MM.1S (cell line): Measurements from ENCODE around the gene FAM234B.

Experiments used
- DNase-seq: peaks from one replicate; pipeline ENCODE4 v3.0.0-alpha.2; 2015
- H2AFZ ChIP-seq: fragments of 300-600 bp; sonication (generic); 2 replicates; pipeline ENCODE4 v1.6.0; 2016; ENCODE audit warnings: antibody characterized with exemption, low read length
- H3F3A ChIP-seq: fragments of 300-600 bp; sonication (generic); 2 replicates; pipeline ENCODE4 v1.6.1; 2016; ENCODE audit warnings: mild to moderate bottlenecking, antibody characterized with exemption, low read length, moderate library complexity, mixed read lengths; ENCODE audit not compliant: insufficient read depth
- H3K27ac ChIP-seq: fragments of 300-600 bp; sonication (generic); 2 replicates; pipeline ENCODE4 v1.5.1; 2016; ENCODE audit warnings: mild to moderate bottlenecking, low read length
- H3K27me3 ChIP-seq: fragments of 300-600 bp; sonication (generic); replicated peaks from 2 replicates; pipeline ENCODE4 v1.6.0; 2016; ENCODE audit warnings: low read length; ENCODE audit not compliant: insufficient read depth
- H3K36me3 ChIP-seq: fragments of 300-600 bp; sonication (generic); replicated peaks from 2 replicates; pipeline ENCODE4 v1.6.1; 2016; ENCODE audit warnings: mild to moderate bottlenecking, low read length, mixed read lengths; ENCODE audit not compliant: insufficient read depth
- H3K4me1 ChIP-seq: fragments of 300-600 bp; sonication (generic); 2 replicates; pipeline ENCODE4 v1.6.1; 2016; ENCODE audit warnings: low read length, mixed read lengths
- H3K4me2 ChIP-seq: fragments of 300-600 bp; sonication (generic); 2 replicates; pipeline ENCODE4 v1.6.0; 2016; ENCODE audit warnings: low read depth, low read length
- H3K4me3 ChIP-seq: fragments of 300-600 bp; sonication (generic); 2 replicates; pipeline ENCODE4 v1.5.1; 2016; ENCODE audit warnings: low read length, mixed read lengths
- H3K79me2 ChIP-seq: fragments of 300-600 bp; sonication (generic); 2 replicates; pipeline ENCODE4 v1.6.1; 2016; ENCODE audit warnings: mixed run types, low read length, mixed read lengths
- H3K9ac ChIP-seq: fragments of 300-600 bp; sonication (generic); 2 replicates; pipeline ENCODE4 v1.6.1; 2016; ENCODE audit warnings: low read length, mixed read lengths
- H3K9me2 ChIP-seq: fragments of 300-600 bp; sonication (generic); replicated peaks from 2 replicates; pipeline ENCODE4 v1.6.1; 2016; ENCODE audit warnings: mild to moderate bottlenecking, low read length, mixed read lengths; ENCODE audit not compliant: insufficient read depth
- H3K9me3 ChIP-seq: fragments of 300-600 bp; sonication (generic); replicated peaks from 2 replicates; pipeline ENCODE4 v1.6.1; 2016; ENCODE audit warnings: mild to moderate bottlenecking, low read length, mixed read lengths; ENCODE audit not compliant: insufficient read depth
- H4K20me1 ChIP-seq: fragments of 300-600 bp; sonication (generic); 2 replicates; pipeline ENCODE4 v1.6.1; 2016; ENCODE audit warnings: mild to moderate bottlenecking, low read length, moderate library complexity, mixed read lengths; ENCODE audit not compliant: insufficient read depth
- EZH2 ChIP-seq: fragments of 300-600 bp; sonication (generic); optimal IDR thresholded peaks from 2 replicates; pipeline ENCODE3; 2017; ENCODE audit warnings: low read depth, mild to moderate bottlenecking, antibody characterized with exemption, low read length, mixed read lengths
- EZH2phosphoT487 ChIP-seq: fragments of 300-600 bp; sonication (generic); IDR thresholded peaks from 2 replicates; pipeline ENCODE4 v1.6.1; 2018; ENCODE audit warnings: antibody characterized with exemption, low read length
- TF ChIP-seq, protein P1 (sequence below): fragments of 300-600 bp; sonication (generic); IDR thresholded peaks from 2 replicates; pipeline ENCODE4 v1.5.1; 2016; ENCODE audit warnings: antibody characterized with exemption, low read length, mixed read lengths

FAM234B gene

DNA sequence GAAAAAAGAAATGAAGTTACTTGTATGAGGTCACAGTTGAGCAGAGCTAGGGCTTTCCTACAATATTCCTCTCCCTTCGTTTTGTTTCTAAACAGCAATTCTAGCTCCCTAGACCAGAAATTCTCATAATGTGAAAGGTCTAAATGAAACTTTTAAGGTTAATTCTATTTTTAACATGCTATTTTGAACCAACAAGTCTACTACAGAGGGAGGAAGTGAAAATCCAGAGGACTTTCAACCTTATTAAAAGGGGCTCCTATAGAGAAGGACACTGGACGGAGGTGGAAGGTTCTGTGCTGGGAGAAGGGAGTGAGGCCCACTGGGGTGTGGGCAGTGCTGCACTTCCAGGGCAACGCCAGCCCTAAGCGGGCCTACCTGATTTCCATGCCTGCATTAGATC, 45.9 kb downstream of the FAM234B start:
- Histone ChIP-seq H3K9ac (no peak overlapping the region), H3K9me2 (no peaks in the 10 kb centered on the region), H3K4me1 (peaks cover 46% of the 10 kb centered on the region)

DNA sequence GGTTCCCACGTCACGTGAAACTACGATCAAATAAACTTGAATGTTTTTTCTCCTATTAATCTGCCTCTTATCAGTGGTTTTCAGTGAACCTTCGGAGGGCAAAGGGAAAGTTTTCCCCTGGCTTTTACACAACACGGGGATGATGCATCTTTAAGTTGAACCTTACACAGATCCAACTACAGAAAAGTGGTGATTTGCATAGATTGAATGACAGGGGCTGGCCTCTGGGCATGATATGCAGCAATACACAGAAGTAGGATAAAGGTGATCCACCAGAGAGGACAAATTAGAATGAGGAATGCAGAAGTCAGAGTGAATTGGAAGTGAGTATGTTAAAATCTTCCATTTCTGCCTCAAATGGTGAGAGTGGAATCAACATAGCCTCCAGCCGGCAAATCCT, 47.7 kb downstream of the FAM234B start:
- Histone ChIP-seq H3K27ac (no peak overlapping the region), H3K9me3 (no peaks in the 10 kb centered on the region), H3K4me2 (no peak overlapping the region), H2AFZ (no peak overlapping the region), H4K20me1 (no peaks in the 10 kb centered on the region), H3K27me3 (no peaks in the 10 kb centered on the region), H3F3A (peaks cover 5% of the 10 kb centered on the region), H3K79me2 (no peaks in the 10 kb centered on the region), H3K4me1 (peaks cover 52% of the 10 kb centered on the region), H3K9ac (no peak overlapping the region), H3K36me3 (no peaks in the 10 kb centered on the region), H3K4me3 (no peak overlapping the region), H3K9me2 (no peaks in the 10 kb centered on the region)
- no peak for DNase-seq
- TF ChIP-seq EZH2 (no peak), EZH2phosphoT487 (no peak)
- TF ChIP-seq, protein P1, sequence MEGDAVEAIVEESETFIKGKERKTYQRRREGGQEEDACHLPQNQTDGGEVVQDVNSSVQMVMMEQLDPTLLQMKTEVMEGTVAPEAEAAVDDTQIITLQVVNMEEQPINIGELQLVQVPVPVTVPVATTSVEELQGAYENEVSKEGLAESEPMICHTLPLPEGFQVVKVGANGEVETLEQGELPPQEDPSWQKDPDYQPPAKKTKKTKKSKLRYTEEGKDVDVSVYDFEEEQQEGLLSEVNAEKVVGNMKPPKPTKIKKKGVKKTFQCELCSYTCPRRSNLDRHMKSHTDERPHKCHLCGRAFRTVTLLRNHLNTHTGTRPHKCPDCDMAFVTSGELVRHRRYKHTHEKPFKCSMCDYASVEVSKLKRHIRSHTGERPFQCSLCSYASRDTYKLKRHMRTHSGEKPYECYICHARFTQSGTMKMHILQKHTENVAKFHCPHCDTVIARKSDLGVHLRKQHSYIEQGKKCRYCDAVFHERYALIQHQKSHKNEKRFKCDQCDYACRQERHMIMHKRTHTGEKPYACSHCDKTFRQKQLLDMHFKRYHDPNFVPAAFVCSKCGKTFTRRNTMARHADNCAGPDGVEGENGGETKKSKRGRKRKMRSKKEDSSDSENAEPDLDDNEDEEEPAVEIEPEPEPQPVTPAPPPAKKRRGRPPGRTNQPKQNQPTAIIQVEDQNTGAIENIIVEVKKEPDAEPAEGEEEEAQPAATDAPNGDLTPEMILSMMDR: no peak

More for the DNA sequence above, 45.9 kb downstream of the FAM234B start:
- Histone ChIP-seq H3K27me3 (no peaks in the 10 kb centered on the region), H3K27ac (peak overlapping the region; percentile 36; the same call in 1 of the 2 replicates), H3K79me2 (no peaks in the 10 kb centered on the region), H3K36me3 (no peaks in the 10 kb centered on the region), H2AFZ (no peak overlapping the region), H3K4me2 (peak overlapping the region; percentile 37; the same call in 1 of the 2 replicates), H4K20me1 (no peaks in the 10 kb centered on the region), H3K9me3 (no peaks in the 10 kb centered on the region), H3F3A (peaks cover 5% of the 10 kb centered on the region), H3K4me3 (no peak overlapping the region)
- TF ChIP-seq EZH2phosphoT487 (no peak), EZH2 (no peak)
- TF ChIP-seq, protein P1: no peak
- no peak for DNase-seq

DNA sequence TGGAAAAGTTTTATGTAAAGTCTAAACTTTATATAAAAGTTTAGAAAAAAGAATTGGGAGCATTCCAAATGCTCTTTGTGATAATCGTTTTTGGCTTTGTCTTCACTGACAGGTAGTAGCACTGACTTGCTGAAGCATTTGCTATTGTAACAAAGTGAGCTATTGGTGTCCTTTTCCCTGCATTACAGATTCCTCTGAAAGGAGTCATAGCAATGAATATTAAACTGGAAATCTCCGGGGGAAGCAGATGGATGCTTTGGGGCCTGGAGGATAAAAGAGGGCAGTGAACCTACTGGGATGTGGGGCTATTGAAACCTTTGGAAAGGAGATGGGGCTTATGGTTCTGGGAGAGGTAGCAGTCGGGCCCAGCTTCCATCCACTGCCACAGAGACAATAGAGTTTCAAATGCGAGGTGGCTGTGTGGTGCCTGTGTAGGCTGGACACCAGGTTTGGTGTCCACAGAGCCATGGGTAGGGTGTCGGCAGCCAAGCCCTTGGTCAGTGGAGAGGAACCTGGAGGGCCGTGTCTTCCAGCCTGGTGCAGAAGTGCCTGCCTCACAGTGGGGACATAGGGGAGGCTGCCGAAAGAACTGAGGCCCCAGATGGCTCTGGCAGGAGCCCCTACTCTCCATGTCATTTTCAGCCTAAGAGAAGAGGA, 49.1 kb downstream of the FAM234B start:
- TF ChIP-seq, protein P1: no peak
- TF ChIP-seq EZH2 (no peak), EZH2phosphoT487 (no peak)
- Histone ChIP-seq H3K9me3 (no peaks in the 10 kb centered on the region), H3K27me3 (no peaks in the 10 kb centered on the region), H3K4me3 (no peak overlapping the region), H3K4me2 (no peak overlapping the region), H3F3A (peaks cover 17% of the 10 kb centered on the region), H4K20me1 (no peaks in the 10 kb centered on the region), H3K9ac (no peak overlapping the region), H3K9me2 (no peaks in the 10 kb centered on the region), H3K4me1 (peaks cover 56% of the 10 kb centered on the region), H3K79me2 (no peaks in the 10 kb centered on the region), H3K27ac (peak overlapping the region; percentile 63; the same call in 1 of the 2 replicates), H2AFZ (no peak overlapping the region), H3K36me3 (no peaks in the 10 kb centered on the region)
- no peak for DNase-seq
